CD4-positive, alpha-beta T cell treated with Interleukin-21 for 1 hour (primary cell): Measurements from ENCODE around the gene HACD2.
"Not testable (repeated sequence)": the region's sequence is repeated elsewhere in the genome, so short reads cannot be mapped to it uniquely, and the experiment has no call there.

ENCODE experiments used
- DNase-seq: peaks from one replicate; pipeline ENCODE4 v3.0.0-alpha.2; 2020

The HACD2 gene

GRCh38 chr3:123611082-123611481 lies 26.2 kb upstream of the HACD2 start:
- no peak for DNase-seq

GRCh38 chr3:123610331-123610730 lies 25.5 kb upstream of the HACD2 start:
- no peak for DNase-seq

GRCh38 chr3:123609063-123609462 lies 24.2 kb upstream of the HACD2 start:
- no peak for DNase-seq

GRCh38 chr3:123608263-123608937 lies 23.5 kb upstream of the HACD2 start:
- DNase-seq: no peak

GRCh38 chr3:123606527-123606926 lies 21.7 kb upstream of the HACD2 start:
- DNase-seq: no peak

- DNase-seq: no peak
Observed at GRCh38 chr3:123605789-123606234, 21.0 kb upstream of the HACD2 start.

- not testable (repeated sequence) for DNase-seq
Observed at GRCh38 chr3:123603153-123603552, 18.3 kb upstream of the HACD2 start.

- DNase-seq: no peak
Observed at GRCh38 chr3:123602325-123602724, 17.5 kb upstream of the HACD2 start.

GRCh38 chr3:123600863-123601262 lies 16.0 kb upstream of the HACD2 start:
- not testable (repeated sequence) for DNase-seq

- DNase-seq: no peak
Observed at GRCh38 chr3:123597561-123597960, 12.7 kb upstream of the HACD2 start.

- no peak for DNase-seq
Observed at GRCh38 chr3:123595396-123596180, 10.7 kb upstream of the HACD2 start.

- no peak for DNase-seq
Observed at GRCh38 chr3:123593381-123593780, 8.5 kb upstream of the HACD2 start.

- no peak for DNase-seq
Observed at GRCh38 chr3:123590685-123591450, 6.0 kb upstream of the HACD2 start.

- no peak for DNase-seq
Observed at GRCh38 chr3:123587401-123587800, 2.5 kb upstream of the HACD2 start.

GRCh38 chr3:123586968-123587367 lies 2.1 kb upstream of the HACD2 start:
- no peak for DNase-seq

GRCh38 chr3:123586131-123586530 lies 1.3 kb upstream of the HACD2 start:
- peak; percentile 38 for DNase-seq

- DNase-seq: peak; percentile 4
Observed at GRCh38 chr3:123584284-123584987, 417 bp downstream of the HACD2 start.

GRCh38 chr3:123583561-123583960 lies 1.3 kb downstream of the HACD2 start:
- DNase-seq: no peak

- no peak for DNase-seq
Observed at GRCh38 chr3:123582315-123582714, 2.5 kb downstream of the HACD2 start.

GRCh38 chr3:123576122-123576521 lies 8.7 kb downstream of the HACD2 start:
- DNase-seq: no peak

- no peak for DNase-seq
Observed at GRCh38 chr3:123571973-123572365, 12.9 kb downstream of the HACD2 start.

GRCh38 chr3:123571264-123571972 lies 13.4 kb downstream of the HACD2 start:
- DNase-seq: no peak
